Naive thymus-derived CD8-positive, alpha-beta T cell (primary cell): ENCODE results near the gene NOP58. TPM values are rescaled to one million over a fixed set of nuclear protein-coding genes. Genes with fewer than 3 reads are reported as not detected.
"Not testable (repeated sequence)": the region's sequence is repeated elsewhere in the genome, so short reads cannot be mapped to it uniquely, and the experiment has no call there.

Experiments
- ATAC-seq, 2 donors: fragments of 150-1000 bp; cut with Tn5 transposase in 1 of 2; sonication (Bioruptor Pico), chemical (Tn5 transposase) in 1 of 2; 1 replicate in 1 of 2; 2 replicates in 1 of 2; pipeline ENCODE4 v1.10.0; 2021; ENCODE audit warnings: mild to moderate bottlenecking in 2 of 2, moderate library complexity in 2 of 2
- POLR2A ChIA-PET: fragments of 350-600 bp; sonication (Branson Sonifier 250); formaldehyde crosslinking; loops from one replicate; lab custom pipeline; 2021; ENCODE audit warnings: antibody characterized with exemption; lab: Charles Lee
- DNase-seq, 10 donors: peaks; one replicate each; pipeline versions ENCODE4 v3.0.0 to v3.0.0-alpha.2; 2020 to 2022
- H3K27ac Mint-ChIP-seq, 10 donors: one replicate each; pipeline ENCODE4 v1.8.0; 2020 to 2022; ENCODE audit warnings: mild to moderate bottlenecking in 10 of 10, mixed read lengths in 10 of 10, moderate library complexity in 4 of 10, inconsistent platforms in 1 of 10
- H3K27me3 Mint-ChIP-seq, 5 donors: one replicate each; pipeline ENCODE4 v1.8.0; 2021 to 2022; ENCODE audit warnings: mixed read lengths in 5 of 5
- H3K36me3 Mint-ChIP-seq, 3 donors: one replicate each; pipeline ENCODE4 v1.8.0; 2020 to 2022; ENCODE audit warnings: mixed read lengths in 3 of 3, mild to moderate bottlenecking in 2 of 3, inconsistent platforms in 1 of 3
- H3K4me1 Mint-ChIP-seq, 4 donors: one replicate each; pipeline ENCODE4 v1.8.0; 2021 to 2022; ENCODE audit warnings: mixed read lengths in 4 of 4
- H3K4me3 Mint-ChIP-seq, 10 donors: one replicate each; pipeline ENCODE4 v1.8.0; 2020 to 2022; ENCODE audit warnings: mild to moderate bottlenecking in 10 of 10, mixed read lengths in 10 of 10, moderate library complexity in 6 of 10, inconsistent platforms in 1 of 10
- H3K9me3 Mint-ChIP-seq, 9 donors: one replicate each; pipeline ENCODE4 v1.8.0; 2020 to 2022; ENCODE audit warnings: mixed read lengths in 9 of 9, mild to moderate bottlenecking in 3 of 9, inconsistent platforms in 1 of 9, moderate library complexity in 1 of 9
- polyA plus RNA-seq, 3 donors: library from polyadenylated mRNA; unstranded; fragments of 300-500 nt; fragmentation: Illumina TruSeq; gene quantifications; one replicate each; pipeline ENCODE4 v1.2.3, GENCODE V29; 2021
- total RNA-seq, 8 experiments: library from RNA in 2 of 8; stranded (reverse) in 2 of 8; gene quantifications; one replicate each; pipeline ENCODE4 v1.2.3 and lab custom pipeline; 2021 to 2026

NOP58 gene
- total and polyA plus RNA-seq, 5 experiments from 2014 or later, result 89.1 to 132 (median 106) TPM

DNA sequence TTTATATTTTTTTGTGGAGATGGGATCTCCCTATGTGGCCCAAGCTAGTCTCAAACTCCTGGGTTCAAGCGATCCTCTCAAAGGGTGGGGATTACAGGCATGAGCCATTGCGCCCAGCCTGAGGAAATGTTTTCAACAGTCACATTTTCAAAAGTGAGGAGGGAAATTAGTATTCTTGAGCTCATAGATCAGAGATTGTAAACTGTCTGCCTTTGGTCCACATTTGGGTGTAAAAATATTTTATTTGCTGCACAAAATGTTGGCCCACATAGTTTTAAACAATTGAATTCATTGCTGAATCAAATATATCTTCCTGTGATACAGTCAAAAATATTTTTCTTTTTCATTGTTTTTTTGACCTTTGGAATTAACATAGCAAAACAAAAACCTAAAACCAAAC is 48.6 kb downstream of the NOP58 start:
- Mint-ChIP-seq H3K4me3 (no peak overlapping the region), H3K27me3 (no peaks in the 10 kb centered on the region), H3K27ac (peak overlapping the region in 1 of 10 donors; percentile 11), H3K36me3 (peaks cover 0 to 44% (median 1%) of the 10 kb centered on the region in 3 donors), H3K4me1 (no peaks in the 10 kb centered on the region), H3K9me3 (no peaks in the 10 kb centered on the region)
- POLR2A ChIA-PET, result no interaction called here
- no peak for ATAC-seq
- no peak for DNase-seq

DNA sequence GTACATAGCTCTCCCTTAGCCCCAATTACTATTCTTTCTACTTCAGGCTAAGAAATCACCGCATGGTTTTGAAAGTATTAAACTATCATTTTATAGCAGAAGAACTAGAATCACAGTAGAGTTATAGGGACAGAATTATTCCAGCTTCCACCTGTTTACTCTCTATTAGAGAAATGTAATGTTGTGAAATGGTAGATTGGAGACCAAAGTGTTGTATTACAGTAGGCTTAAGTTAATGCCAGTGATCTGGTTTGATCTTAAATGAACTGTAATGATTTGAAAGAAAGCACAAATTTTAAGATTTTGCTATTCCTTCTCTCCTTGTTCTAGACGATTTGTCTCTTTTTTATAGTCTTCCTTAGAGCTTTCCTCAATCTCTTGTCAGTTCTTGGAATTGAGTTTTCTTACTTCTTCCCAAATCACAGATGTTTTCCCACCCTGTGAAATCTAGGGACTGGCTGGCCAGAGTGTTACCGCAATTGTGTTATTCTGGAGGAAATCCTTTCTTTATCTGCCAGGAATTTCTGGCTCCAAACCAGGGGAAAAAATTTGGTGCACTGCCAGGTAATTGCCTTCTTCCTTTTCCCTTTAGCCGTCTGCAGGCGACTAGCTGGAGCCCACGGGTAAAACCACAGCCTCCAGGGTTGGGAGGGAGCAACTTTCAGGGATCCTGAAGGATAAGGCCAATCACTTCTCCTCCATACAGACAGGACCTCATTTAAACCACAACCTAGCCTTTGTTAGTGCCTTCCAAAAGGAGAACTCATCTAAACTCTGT is 51.7 kb downstream of the NOP58 start:
- Mint-ChIP-seq H3K4me1 (peaks cover 0 to 2% (median 0%) of the 10 kb centered on the region in 4 donors), H3K27me3 (no peaks in the 10 kb centered on the region), H3K36me3 (peaks cover 0 to 35% (median 1%) of the 10 kb centered on the region in 3 donors), H3K9me3 (no peaks in the 10 kb centered on the region), H3K4me3 (no peak overlapping the region), H3K27ac (peak overlapping the region in 3 of 10 donors; percentile 9 to 82 (median 44))
- DNase-seq (no peak), ATAC-seq (no peak)
- POLR2A ChIA-PET, result interaction anchor here (0.5 to 0.6 kb wide), 2 partner anchors 324 to 351 kb away, joined by 3 to 4 read pairs; no protein-coding TSS in a partner anchor

DNA sequence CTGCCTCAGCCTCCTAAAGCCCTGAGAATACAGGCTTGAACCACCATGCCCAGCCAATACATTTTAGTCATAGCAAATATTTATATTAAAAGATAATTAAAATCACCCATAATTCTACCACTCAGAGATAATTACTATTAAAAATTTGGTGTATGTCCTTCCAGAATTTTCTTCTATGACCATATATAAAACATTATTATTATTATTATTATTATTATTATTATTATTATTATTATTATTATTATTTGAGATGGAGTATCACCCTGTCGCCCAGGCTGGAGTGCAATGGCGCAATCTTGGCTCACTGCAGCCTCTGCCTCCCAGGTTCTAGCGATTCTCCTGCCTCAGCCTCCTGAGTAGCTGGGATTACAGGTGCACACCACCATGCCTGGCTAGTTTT is 54.8 kb downstream of the NOP58 start:
- H3K4me3 Mint-ChIP-seq, DNase-seq, H3K9me3 Mint-ChIP-seq, H3K27me3 Mint-ChIP-seq, POLR2A ChIA-PET, H3K27ac Mint-ChIP-seq, ATAC-seq, H3K4me1 Mint-ChIP-seq: not testable (repeated sequence)
- peaks cover 9 to 57% (median 21%) of the 10 kb centered on the region in 3 donors for H3K36me3 Mint-ChIP-seq

DNA sequence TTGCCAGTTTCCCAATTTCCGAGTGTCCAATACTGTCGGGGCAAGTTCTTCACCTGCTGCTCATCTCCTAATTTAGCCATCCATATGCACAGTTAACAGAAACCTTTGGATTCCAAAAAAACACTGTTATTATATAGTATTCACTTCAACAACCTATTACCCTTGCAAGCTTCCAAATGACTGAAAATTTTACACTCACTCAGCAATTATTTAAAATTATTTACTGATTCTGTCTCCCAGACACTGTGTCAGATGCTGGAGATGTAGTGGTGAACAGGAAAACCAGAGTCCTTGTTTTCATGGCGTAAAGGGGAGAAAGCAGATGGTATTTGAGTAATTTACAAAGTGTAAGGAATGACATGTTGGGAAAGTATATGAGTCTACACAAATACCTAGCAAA is 56.9 kb downstream of the NOP58 start:
- H3K27ac Mint-ChIP-seq, result peak overlapping the region in 1 of 10 donors; percentile 37
- no peak for DNase-seq
- peaks cover 0 to 6% (median 0%) of the 10 kb centered on the region in 4 donors for H3K4me1 Mint-ChIP-seq
- POLR2A ChIA-PET, result no interaction called here
- peaks cover 9 to 67% (median 31%) of the 10 kb centered on the region in 3 donors for H3K36me3 Mint-ChIP-seq
- ATAC-seq, result no peak
- H3K4me3 Mint-ChIP-seq, result no peak overlapping the region
- no peaks in the 10 kb centered on the region for H3K9me3 Mint-ChIP-seq
- H3K27me3 Mint-ChIP-seq, result no peaks in the 10 kb centered on the region

DNA sequence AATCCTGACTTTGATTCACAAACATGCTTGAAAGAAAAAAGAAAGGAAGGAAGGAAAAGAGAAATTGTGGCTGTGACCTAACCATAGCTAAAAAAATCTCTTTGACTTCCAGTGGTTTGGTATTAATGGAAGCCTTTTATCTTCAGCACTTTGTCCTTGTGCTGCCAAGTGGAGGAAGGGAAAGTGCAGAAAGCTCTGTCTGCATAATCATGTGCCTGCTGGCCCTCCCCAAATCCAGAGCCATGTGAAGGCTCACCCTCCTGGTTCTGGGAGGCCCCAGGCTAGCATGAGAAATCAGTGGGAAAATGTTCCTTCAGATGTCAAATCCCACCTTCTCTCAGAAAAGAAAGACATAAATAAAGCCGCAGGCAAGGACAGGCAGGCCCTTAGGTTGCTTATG is 62.3 kb downstream of the NOP58 start:
- H3K36me3 Mint-ChIP-seq, result peaks cover 9 to 48% (median 26%) of the 10 kb centered on the region in 3 donors
- H3K4me1 Mint-ChIP-seq, result peaks cover 0 to 7% (median 0%) of the 10 kb centered on the region in 4 donors
- ATAC-seq, result no peak
- no peaks in the 10 kb centered on the region for H3K27me3 Mint-ChIP-seq
- DNase-seq, result no peak
- POLR2A ChIA-PET, result interaction anchor here (0.6 kb wide), 1 partner anchor 149 kb away, joined by 4 read pairs; no protein-coding TSS in a partner anchor
- H3K27ac Mint-ChIP-seq, result no peak overlapping the region
- no peak overlapping the region for H3K4me3 Mint-ChIP-seq
- no peaks in the 10 kb centered on the region for H3K9me3 Mint-ChIP-seq

DNA sequence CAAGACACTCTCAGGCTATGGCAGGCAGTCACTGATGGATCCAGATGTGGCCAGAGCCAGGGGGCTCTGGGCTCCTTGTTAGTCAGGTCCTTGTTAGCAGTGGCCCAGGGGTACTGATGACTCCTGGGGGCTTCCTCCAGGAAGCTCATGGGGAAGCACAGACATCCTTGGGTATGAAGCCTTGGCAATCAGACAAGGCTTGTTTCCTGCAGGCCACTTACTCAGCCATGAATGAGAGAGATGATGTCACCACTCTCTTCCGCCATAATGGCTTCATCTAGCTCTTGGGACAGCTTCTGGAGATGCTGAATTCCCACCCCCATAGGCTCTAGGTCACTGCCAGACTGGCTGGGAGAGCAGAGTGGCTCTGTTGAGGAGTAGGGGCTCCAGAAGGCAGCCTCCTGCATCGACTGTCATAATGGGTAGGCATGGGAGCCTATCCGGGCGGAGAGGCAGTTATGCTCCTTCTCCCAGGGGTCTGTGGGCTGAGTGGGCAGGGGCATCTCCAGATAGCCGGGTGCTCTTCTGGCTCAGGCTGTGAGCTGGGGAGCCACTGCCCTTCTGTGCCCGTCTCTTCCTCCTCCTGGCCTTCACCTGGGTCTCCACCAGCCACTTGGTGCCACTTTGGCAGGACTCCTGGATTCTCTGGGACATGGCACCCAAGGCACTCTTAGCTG is 70.4 kb downstream of the NOP58 start:
- Mint-ChIP-seq H3K9me3 (no peaks in the 10 kb centered on the region), H3K36me3 (peaks cover 0 to 9% (median 0%) of the 10 kb centered on the region in 3 donors), H3K4me3 (no peak overlapping the region), H3K4me1 (peaks cover 0 to 2% (median 0%) of the 10 kb centered on the region in 4 donors), H3K27me3 (no peaks in the 10 kb centered on the region), H3K27ac (no peak overlapping the region)
- POLR2A ChIA-PET, result no interaction called here
- no peak for DNase-seq
- ATAC-seq, result no peak

DNA sequence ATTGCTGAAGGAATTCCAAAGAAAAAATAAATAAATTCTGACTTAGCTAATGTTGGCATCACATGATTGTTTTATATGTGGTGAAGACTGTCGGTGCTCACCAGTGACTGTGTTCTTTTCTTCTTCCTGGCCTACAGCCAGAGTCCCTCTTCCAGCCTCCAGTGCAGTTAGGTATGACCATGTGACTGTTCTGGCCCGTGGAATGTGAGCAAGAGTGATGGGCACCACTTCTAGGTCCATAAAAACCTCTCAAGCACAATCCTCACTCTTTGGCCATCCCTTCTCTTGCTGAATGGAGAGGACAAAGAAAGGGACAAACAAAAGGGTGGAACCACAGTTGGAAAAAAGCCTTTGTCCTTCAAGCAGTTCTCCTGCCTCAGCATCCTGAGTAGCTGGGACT is 71.6 kb downstream of the NOP58 start:
- H3K9me3 Mint-ChIP-seq, result no peaks in the 10 kb centered on the region

DNA sequence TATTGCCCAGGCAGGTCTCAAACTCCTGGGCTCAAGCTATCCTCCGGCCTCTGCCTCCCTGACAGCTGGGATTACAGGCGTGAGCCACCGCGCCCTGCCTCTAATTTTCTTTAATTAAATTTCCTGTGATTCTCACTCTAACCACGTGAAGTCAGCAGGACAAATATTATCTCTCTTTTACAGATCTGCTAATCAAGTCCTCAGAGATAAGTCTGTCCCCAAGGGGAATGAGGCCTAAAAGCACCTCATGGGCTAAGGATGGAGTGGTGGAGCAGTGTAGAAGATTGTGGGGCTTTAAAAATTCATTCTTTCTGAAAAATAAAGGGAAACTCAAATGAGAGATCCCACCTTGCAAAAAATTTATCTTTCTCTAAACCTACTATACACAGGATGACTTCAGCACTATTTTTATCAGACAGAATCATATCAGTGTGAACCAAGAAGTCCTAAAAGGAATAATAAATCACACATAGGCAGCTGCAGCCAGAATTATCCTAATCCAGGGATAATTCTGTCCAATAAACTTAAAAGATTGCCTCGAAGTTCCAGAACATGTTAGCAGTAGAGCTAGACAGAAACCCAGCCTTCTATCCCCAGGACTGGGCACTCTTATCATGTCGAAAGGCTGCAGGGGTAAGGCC is 72.3 kb downstream of the NOP58 start:
- Mint-ChIP-seq H3K9me3 (no peaks in the 10 kb centered on the region), H3K27me3 (no peaks in the 10 kb centered on the region), H3K4me1 (peaks cover 0 to 2% (median 0%) of the 10 kb centered on the region in 4 donors), H3K4me3 (no peak overlapping the region), H3K36me3 (peaks cover 0 to 9% (median 0%) of the 10 kb centered on the region in 3 donors), H3K27ac (no peak overlapping the region)
- DNase-seq, result no peak
- no peak for ATAC-seq
- POLR2A ChIA-PET, result no interaction called here

More for the DNA sequence above, 71.6 kb downstream of the NOP58 start:
- no peak for DNase-seq
- Mint-ChIP-seq H3K4me3 (no peak overlapping the region), H3K36me3 (peaks cover 0 to 9% (median 0%) of the 10 kb centered on the region in 3 donors), H3K27me3 (no peaks in the 10 kb centered on the region), H3K27ac (no peak overlapping the region), H3K4me1 (peaks cover 0 to 2% (median 0%) of the 10 kb centered on the region in 4 donors)
- no peak for ATAC-seq
- POLR2A ChIA-PET, result no interaction called here

DNA sequence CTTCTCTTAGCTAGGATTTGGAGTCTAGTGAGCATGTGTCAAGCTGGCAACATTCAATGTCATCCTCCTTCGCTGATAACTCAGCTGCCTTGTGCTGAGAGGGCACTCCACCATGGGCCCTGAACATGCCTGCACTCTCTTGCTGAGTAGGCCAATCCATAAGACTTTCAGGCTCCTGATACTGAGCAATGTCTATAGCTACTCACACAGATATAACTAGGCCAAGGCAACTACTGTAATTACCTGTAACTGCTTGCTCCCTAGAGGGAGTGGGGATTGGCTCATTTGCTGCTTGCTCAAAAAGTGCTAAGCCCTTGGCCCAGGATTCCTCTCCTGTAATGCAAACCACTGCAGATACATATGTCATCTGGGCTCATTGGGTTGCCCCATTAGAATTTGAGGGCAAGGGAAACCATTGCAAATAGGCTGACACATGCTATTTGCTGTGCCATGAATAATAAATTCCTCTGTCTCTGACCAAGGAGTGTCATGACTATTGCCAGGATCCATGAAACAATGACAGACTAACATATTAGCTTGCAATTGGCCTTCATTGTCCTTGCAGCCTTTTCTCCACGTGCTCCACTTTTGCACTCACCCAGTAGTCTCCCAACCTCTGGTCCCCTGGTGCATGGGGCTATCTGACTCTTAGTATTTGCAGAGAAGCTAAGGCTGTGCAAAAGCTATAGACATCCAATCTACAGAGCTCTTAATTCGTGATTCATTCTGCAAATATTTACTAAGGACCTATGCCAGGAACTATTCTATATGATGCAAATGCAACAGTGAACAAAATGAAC is 73.7 kb downstream of the NOP58 start:
- POLR2A ChIA-PET, result no interaction called here
- Mint-ChIP-seq H3K4me1 (peaks cover 0 to 2% (median 0%) of the 10 kb centered on the region in 4 donors), H3K9me3 (no peaks in the 10 kb centered on the region), H3K27ac (no peak overlapping the region), H3K36me3 (peaks cover 0 to 8% (median 0%) of the 10 kb centered on the region in 3 donors), H3K27me3 (no peaks in the 10 kb centered on the region), H3K4me3 (no peak overlapping the region)
- no peak for ATAC-seq
- no peak for DNase-seq

DNA sequence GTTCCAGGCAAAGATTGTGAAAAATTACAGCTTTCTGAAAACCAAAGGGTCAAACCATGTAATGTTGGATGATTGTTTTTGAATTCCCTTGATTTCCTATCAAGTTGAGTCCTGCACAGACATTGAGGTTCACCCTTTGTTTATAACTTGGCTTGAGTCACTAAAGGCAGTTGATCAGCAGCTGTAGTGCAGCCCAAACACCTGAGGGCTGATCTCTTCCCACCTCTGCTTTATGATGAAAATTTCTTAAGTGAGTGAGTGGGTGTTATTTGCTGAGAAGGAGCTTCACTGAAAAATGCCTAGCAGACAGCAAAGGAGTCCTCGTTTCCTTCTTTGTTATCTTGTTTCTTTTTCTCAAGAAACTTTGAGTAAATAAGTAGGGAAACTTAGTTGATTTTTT is 78.6 kb downstream of the NOP58 start:
- Mint-ChIP-seq H3K27me3 (no peaks in the 10 kb centered on the region), H3K4me3 (no peak overlapping the region)
- POLR2A ChIA-PET, result no interaction called here

DNA sequence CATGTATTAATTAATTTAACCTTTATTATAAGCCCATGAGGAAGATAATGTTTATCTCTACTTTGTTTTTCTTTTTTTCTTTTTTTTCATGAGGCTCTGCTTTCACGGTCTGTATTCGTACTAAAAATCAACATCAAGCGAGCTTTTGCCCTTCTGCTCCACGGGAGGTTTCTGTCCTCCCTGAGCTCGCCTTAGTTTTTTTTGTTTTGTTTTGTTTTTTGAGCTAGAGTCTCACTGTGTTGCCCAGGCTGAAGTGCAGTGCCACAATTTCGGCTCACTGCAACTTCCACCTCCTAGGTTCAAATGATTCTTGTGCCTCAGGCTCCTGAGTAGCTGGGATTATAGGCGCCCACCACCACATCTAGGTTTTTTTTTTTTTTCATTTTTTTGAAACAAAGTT is 80.6 kb downstream of the NOP58 start:
- Mint-ChIP-seq H3K36me3 (no peaks in the 10 kb centered on the region), H3K27me3 (no peaks in the 10 kb centered on the region), H3K4me1 (no peaks in the 10 kb centered on the region), H3K4me3 (no peak overlapping the region), H3K9me3 (no peaks in the 10 kb centered on the region), H3K27ac (no peak overlapping the region)
- DNase-seq (no peak), ATAC-seq (no peak)
- POLR2A ChIA-PET, result no interaction called here

More for the DNA sequence above, 78.6 kb downstream of the NOP58 start:
- Mint-ChIP-seq H3K4me1 (no peaks in the 10 kb centered on the region), H3K36me3 (no peaks in the 10 kb centered on the region), H3K27ac (no peak overlapping the region), H3K9me3 (no peaks in the 10 kb centered on the region)
- ATAC-seq (no peak), DNase-seq (no peak)
